H7 (cell line): ENCODE measurements around the gene KANK2. TPM values are rescaled to one million over a fixed set of nuclear protein-coding genes. Genes with fewer than 3 reads are reported as not detected.
"Not testable (repeated sequence)": the region's sequence is repeated elsewhere in the genome, so short reads cannot be mapped to it uniquely, and the experiment has no call there.

Source experiments
- DNase-seq: peaks from one replicate; pipeline ENCODE4 v3.0.0; 2012
- H3K27me3 ChIP-seq: 2 replicates; pipeline ENCODE4 v1.6.0; 2011; ENCODE audit warnings: mild to moderate bottlenecking, low read length; ENCODE audit not compliant: control insufficient read depth, insufficient read depth
- H3K36me3 ChIP-seq: replicated peaks from 2 replicates; pipeline ENCODE4 v1.5.1; 2011; ENCODE audit warnings: low read length; ENCODE audit not compliant: control insufficient read depth, insufficient read depth
- H3K4me3 ChIP-seq: 2 replicates; pipeline ENCODE4 v1.5.1; 2011; ENCODE audit warnings: low read depth, mild to moderate bottlenecking, control low read depth, low read length, moderate library complexity; ENCODE audit not compliant: insufficient read depth
- total RNA-seq: library from RNA; depleted of rRNA; stranded (reverse); fragments of >200 nt; shearing (Covaris generic); gene quantifications from 2 replicates; pipeline ENCODE4 v1.2.3, GENCODE V29; 2014

Gene KANK2
- total RNA-seq, 1 experiment from 2014 or later: 41.8 TPM

- Histone ChIP-seq H3K36me3 (peaks cover 4% of the 10 kb centered on the region), H3K4me3 (no peak overlapping the region), H3K27me3 (no peaks in the 10 kb centered on the region)
- no peak for DNase-seq
Measured at GRCh38 chr19:11164879-11165406, 32.4 kb downstream of the KANK2 start.

DNA sequence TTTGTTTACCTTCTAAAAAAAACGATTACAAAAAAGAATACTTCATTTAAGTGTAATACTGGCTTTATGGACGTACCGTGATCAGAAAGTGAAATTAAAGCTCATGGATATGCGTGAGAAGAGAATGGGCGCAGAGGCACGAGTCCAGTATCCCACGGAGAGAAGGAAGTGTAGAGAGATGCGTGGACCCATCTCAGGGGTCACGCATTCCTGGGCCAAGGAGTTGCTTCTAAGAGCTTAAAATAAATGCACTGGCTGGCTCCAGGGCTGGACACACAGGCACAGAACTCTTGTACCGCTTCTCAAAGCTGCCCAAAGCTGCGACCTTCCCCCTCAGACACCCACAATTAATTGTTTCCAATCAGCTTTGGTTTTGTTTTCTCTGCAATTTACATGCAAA, 33.0 kb downstream of the KANK2 start:
- Histone ChIP-seq H3K4me3 (no peak overlapping the region), H3K36me3 (peaks cover 4% of the 10 kb centered on the region), H3K27me3 (no peaks in the 10 kb centered on the region)
- DNase-seq: no peak

DNA sequence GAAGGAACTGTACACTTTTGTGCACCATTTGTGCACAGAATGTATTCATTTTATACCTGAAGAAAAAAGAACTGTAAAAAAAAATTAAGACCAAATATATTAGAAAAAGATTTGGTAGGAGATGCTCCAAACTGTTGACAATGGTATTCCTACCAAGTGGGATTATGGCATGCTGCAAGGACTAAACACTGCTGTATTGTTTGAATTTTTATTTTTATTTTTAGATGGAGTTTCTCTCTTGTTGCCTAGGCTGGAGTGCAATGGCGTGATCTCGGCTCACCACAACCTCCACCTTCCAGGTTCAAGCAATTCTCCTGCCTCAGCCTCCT, 36.9 kb downstream of the KANK2 start:
- H3K27me3 ChIP-seq, H3K36me3 ChIP-seq, H3K4me3 ChIP-seq, DNase-seq: not testable (repeated sequence)

DNA sequence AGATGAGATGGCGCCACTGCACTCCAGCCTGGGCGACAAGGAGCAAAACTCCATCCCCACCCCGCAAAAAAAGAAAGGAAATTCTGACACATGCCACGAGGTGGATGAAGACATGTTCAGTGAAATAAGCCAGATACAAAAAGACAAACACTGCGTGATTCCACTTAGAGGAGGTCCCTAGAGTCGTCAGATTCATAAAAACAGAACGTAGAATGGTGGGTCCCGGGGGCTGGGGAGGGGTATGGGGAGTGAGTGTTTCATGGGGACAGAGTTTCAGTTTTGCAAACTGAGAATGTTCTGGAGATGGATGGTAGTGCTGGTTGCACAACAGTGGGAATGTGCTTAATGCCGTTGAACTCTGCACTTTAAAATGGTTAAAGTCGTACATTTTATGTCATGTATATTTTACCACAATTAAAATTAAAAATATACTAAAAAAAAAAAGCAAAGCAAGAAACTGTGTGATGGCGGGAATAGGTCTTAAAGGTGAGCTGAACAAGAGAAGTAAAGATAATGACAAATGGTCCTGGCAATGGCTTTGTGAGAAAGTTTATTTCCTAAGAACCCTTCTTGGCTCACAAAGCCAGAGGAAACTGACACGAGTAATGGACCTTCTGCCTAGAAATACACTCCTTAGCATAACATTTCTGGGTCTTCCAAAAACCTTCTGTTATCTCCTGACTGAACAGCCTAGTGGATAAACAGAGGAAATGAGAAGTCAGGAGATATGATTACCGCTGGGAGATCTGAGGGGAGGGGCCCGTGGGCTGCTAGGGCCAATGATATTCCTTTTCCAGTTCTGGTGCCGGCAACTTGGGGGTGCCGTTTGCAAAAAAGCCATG, 37.5 kb downstream of the KANK2 start:
- Histone ChIP-seq H3K36me3 (no peaks in the 10 kb centered on the region), H3K4me3 (no peak overlapping the region), H3K27me3 (no peaks in the 10 kb centered on the region)
- peak; percentile 54 for DNase-seq

- no peaks in the 10 kb centered on the region for H3K27me3 ChIP-seq
- peak within 1 kb of the TSS; percentile 99 for H3K4me3 ChIP-seq
- DNase-seq: peak; percentile 100
- peaks cover 1% of the 10 kb centered on the region; the same call in 1 of the 2 replicates for H3K36me3 ChIP-seq
Measured at GRCh38 chr19:11155373-11156120, 41.8 kb downstream of the KANK2 start, which contains the start of gene SPC24. Gene SPC24, minus strand, starts transcription at chr19:11155782. Its CDS starts 6 bp downstream, at chr19:11155776.

- peaks cover 1% of the 10 kb centered on the region; the same call in 1 of the 2 replicates for H3K36me3 ChIP-seq
- peak overlapping the region; percentile 99 for H3K4me3 ChIP-seq
- no peaks in the 10 kb centered on the region for H3K27me3 ChIP-seq
- DNase-seq: no peak
Measured at GRCh38 chr19:11154683-11155047, 42.7 kb downstream of the KANK2 start.

DNA sequence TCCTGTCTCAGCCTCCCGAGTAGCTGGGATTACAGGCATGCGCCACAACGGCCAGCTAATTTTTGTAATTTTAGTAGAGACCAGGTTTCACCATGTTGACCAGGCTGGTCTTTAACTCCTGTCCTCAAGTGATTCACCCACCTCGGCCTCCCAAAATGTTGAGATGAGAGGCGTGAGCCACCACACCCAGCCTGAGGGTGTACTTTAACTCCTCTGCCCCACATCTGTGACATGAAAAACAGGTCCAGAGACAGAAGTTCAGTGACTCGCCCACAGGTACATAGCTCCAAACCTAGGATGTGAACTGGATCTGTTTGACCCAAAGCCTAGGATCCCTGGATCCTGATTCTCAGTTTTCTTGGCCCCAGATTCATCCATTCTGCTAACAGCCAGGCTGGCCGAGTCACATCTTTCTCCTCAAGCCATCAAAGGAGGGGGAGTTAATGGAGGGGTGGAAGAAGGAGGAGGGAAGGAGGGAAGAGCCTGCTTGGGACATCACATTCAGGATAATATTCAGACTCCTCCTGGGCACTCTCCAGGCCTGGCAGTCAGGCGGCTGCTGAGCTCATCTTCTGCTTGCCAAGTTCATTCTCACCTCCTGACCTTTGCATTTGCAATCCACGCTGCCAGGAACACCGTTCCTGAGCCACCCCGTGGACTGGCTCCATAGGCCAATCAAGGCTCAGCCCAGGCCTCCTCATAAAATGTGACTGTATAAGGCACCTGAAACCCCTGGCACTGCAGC, 44.9 kb downstream of the KANK2 start:
- H3K4me3 ChIP-seq: no peak overlapping the region
- DNase-seq: no peak
- H3K36me3 ChIP-seq: peaks cover 4% of the 10 kb centered on the region
- H3K27me3 ChIP-seq: no peaks in the 10 kb centered on the region

GRCh38 chr19:11151181-11151580, 46.2 kb downstream of the KANK2 start:
- Histone ChIP-seq H3K36me3 (peaks cover 4% of the 10 kb centered on the region), H3K27me3 (no peaks in the 10 kb centered on the region), H3K4me3 (no peak overlapping the region)
- no peak for DNase-seq

GRCh38 chr19:11148001-11148400, 49.3 kb downstream of the KANK2 start:
- peaks cover 15% of the 10 kb centered on the region for H3K36me3 ChIP-seq
- no peaks in the 10 kb centered on the region for H3K27me3 ChIP-seq
- DNase-seq: no peak
- no peak overlapping the region for H3K4me3 ChIP-seq

DNA sequence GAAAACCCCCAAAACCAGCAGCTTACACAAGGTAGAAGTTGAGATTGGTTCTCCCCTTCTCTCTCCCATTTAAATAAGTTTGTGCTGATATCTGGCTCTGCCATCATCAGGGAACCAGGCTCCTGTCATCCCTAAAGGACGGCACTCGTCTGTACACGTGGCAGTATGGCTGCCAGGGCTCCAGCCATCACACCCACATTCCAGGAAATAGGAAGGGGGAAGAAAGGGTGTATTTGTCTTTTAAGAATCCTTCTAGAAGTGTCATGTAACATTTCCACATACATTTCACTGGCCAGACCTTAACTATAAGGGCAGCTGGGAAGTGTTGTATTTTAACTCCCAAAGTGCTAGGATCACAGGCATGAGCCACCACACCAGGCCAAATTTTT, 51.8 kb downstream of the KANK2 start:
- Histone ChIP-seq H3K36me3 (peaks cover 14% of the 10 kb centered on the region), H3K4me3 (no peak overlapping the region), H3K27me3 (no peaks in the 10 kb centered on the region)
- no peak for DNase-seq

GRCh38 chr19:11142528-11143171, 54.7 kb downstream of the KANK2 start:
- DNase-seq: peak; percentile 92
- Histone ChIP-seq H3K27me3 (no peaks in the 10 kb centered on the region), H3K36me3 (peaks cover 11% of the 10 kb centered on the region), H3K4me3 (0 out of 2 replicates have a peak overlapping the region, but pooled peaks have one; percentile 5)

GRCh38 chr19:11141937-11142527, 55.3 kb downstream of the KANK2 start:
- Histone ChIP-seq H3K36me3 (peaks cover 11% of the 10 kb centered on the region), H3K27me3 (no peaks in the 10 kb centered on the region), H3K4me3 (no peak overlapping the region)
- DNase-seq: peak; percentile 56

DNA sequence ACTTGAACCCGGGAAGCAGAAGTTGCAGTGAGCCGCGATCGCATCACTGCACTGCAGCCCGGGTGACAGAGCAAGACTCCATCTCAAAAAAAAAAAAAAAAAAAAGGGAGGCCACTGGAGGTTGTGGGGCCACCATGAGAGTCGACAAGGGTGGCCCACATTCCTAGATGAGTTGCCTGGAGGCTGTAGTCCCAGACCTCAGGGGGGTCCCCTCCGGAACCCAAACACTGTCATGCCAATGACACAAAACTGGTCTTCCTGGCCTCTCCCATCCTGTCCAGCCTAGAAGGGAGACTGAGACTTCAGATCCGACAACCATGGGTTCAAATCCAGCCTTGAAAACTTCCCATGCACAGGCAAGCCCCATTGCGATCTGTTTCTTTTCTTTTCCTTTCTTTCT, 56.4 kb downstream of the KANK2 start:
- DNase-seq: no peak
- no peak overlapping the region for H3K4me3 ChIP-seq
- peaks cover 8% of the 10 kb centered on the region for H3K36me3 ChIP-seq
- H3K27me3 ChIP-seq: no peaks in the 10 kb centered on the region
